Measurements from ENCODE around the gene PCNX2. TPM values are rescaled to one million over a fixed set of nuclear protein-coding genes. Genes with fewer than 3 reads are reported as not detected.

Gene PCNX2
- total and polyA plus RNA-seq, 10 of the 15 experiments (the other 5 are each of a cell fraction or from before 2014, with no cell fraction given) = 2.1 to 16.4 (median 8.1) TPM

GRCh38 chr1:233290396-233291034 is 5.0 kb downstream of the PCNX2 start:
- DNase-seq (ENCODE audit: low read depth, low spot score) (no peak), ATAC-seq (no peak), FAIRE-seq (peak; percentile 56)
- H4K20me1 ChIP-seq (ENCODE audit: control insufficient read depth, insufficient read depth) = no peaks in the 10 kb centered on the region
- no peak overlapping the region for H2AFZ ChIP-seq (ENCODE audit: control insufficient read depth, low read depth, low read length)
- intact Hi-C loops (cut with micrococcal nuclease; ENCODE audit: unreplicated experiment) = no loop called here
- no peak overlapping the region for H3K27ac ChIP-seq (ENCODE audit: control insufficient read depth, insufficient read depth)
- H3K4me3 ChIP-seq = no peak overlapping the region
- no peaks in the 10 kb centered on the region for H3K36me3 ChIP-seq (ENCODE audit: control insufficient read depth in 2 of 2, insufficient read depth in 2 of 2, low read length in 1 of 2)
- H3K4me1 ChIP-seq (ENCODE audit: control insufficient read depth, insufficient read depth, low read length) = peaks cover 8% of the 10 kb centered on the region; the same call in 1 of the 2 replicates
- no peak overlapping the region for H3K4me2 ChIP-seq (ENCODE audit: control insufficient read depth, insufficient read depth)
- no peak overlapping the region for H3K9ac ChIP-seq (ENCODE audit: control insufficient read depth, insufficient read depth, low read length)
- ChIA-PET RAD21 (ENCODE audit: unreplicated experiment) (no interaction called here), CTCF (no interaction called here), SMC1A (ENCODE audit: uncharacterized antibody, unreplicated experiment) (no interaction called here), POLR2A (no interaction called here)
- H3K79me2 ChIP-seq (ENCODE audit: control insufficient read depth, insufficient read depth, low read length) = no peaks in the 10 kb centered on the region; the same call in none of the 2 replicates
- no peaks in the 10 kb centered on the region for H3K27me3 ChIP-seq (replicated peaks in 1 of 2; ENCODE audit: control insufficient read depth in 2 of 2, insufficient read depth in 2 of 2, low read length in 1 of 2)
- no TSS peak for BruUV-seq (replicated peaks)
- TF ChIP-seq SPI1 (IDR thresholded peaks at IDR 0.05; ENCODE audit: borderline replicate concordance, insufficient read depth, low read depth, low read length) = peak; percentile 32; the same call in 1 of the 2 replicates
- no peak for TF ChIP-seq ASH2L (IDR thresholded peaks at IDR 0.05; ENCODE audit: borderline replicate concordance, low read depth)
- TF ChIP-seq ZBTB4 (CRISPR knock-in tag; IDR thresholded peaks at IDR 0.05) = no peak
- no peak for TF ChIP-seq ZBTB33 (IDR thresholded peaks at IDR 0.05)
- TF ChIP-seq YY1 (IDR thresholded peaks at IDR 0.05; ENCODE audit: low read depth, low read length) = no peak
- TF ChIP-seq SMAD5 (IDR thresholded peaks at IDR 0.05; ENCODE audit: low read depth) = no peak
- in situ Hi-C loops (cut with MboI) = no loop called here
- no peaks in the 10 kb centered on the region; the same call in 2 of the 3 replicates for H3K9me3 ChIP-seq (replicated peaks; ENCODE audit: control insufficient read depth, insufficient read depth, low read length)
- WGBS (ENCODE audit: insufficient coverage, insufficient replicate concordance, low lambda C conversion rate, missing lambda C conversion rate) = 55% methylated on average over 5 of the region's 5 CpGs

Data from GM12878 (cell line).